SK-N-SH treated with all-trans-retinoic acid at 6 μM for 48 hours (cell line): Measurements from ENCODE around the gene ERICH4.
A peak's percentile ranks its signal among the peaks of the same experiment; 100 is the strongest.

Experiments used
- ATAC-seq: fragments of 200-7000 bp; cut with Tn5 transposase; 3 replicates; pipeline ENCODE4 v1.9.1; 2020; ENCODE audit warnings: mild to moderate bottlenecking, moderate library complexity
- ARNTL ChIP-seq: fragments of 450-650 bp; formaldehyde crosslinking; IDR thresholded peaks from 2 replicates; pipeline ENCODE4 v1.5.0; 2020; ENCODE audit warnings: low read depth, mild to moderate bottlenecking, moderate library complexity, borderline replicate concordance
- BACH2 ChIP-seq: fragments of 250-450 bp; sonication (Bioruptor Pico); IDR thresholded peaks from 2 replicates; pipeline ENCODE4 v1.9.0; 2021; ENCODE audit warnings: mild to moderate bottlenecking, borderline replicate concordance
- CSDC2 ChIP-seq: fragments of 250-450 bp; sonication (Bioruptor Pico); IDR thresholded peaks from 2 replicates; pipeline ENCODE4 v1.5.0; 2020; ENCODE audit warnings: mild to moderate bottlenecking, moderate library complexity
- CSRNP3 ChIP-seq: fragments of 250-450 bp; sonication (Bioruptor Pico); IDR thresholded peaks from 2 replicates; pipeline ENCODE4 v1.5.1; 2021; ENCODE audit warnings: mild to moderate bottlenecking, moderate library complexity
- ESRRG ChIP-seq: fragments of 250-450 bp; sonication (Bioruptor Pico); IDR thresholded peaks from 2 replicates; pipeline ENCODE4 v1.6.1; 2021; ENCODE audit warnings: mild to moderate bottlenecking
- ISL1 ChIP-seq: fragments of 250-450 bp; sonication (Bioruptor Pico); IDR thresholded peaks from 2 replicates; pipeline ENCODE4 v2.1.2; 2022; ENCODE audit warnings: mild to moderate bottlenecking, moderate library complexity
- OSR1 ChIP-seq: fragments of 250-450 bp; sonication (Bioruptor Pico); IDR thresholded peaks from 2 replicates; pipeline ENCODE4 v1.8.0; 2022; ENCODE audit warnings: moderate library complexity, mild to moderate bottlenecking, inconsistent platforms
- PATZ1 ChIP-seq: fragments of 250-450 bp; sonication (Bioruptor Pico); IDR thresholded peaks from 2 replicates; pipeline ENCODE4 v1.8.0; 2020; ENCODE audit warnings: mild to moderate bottlenecking, moderate library complexity, borderline replicate concordance
- PPARA ChIP-seq: fragments of 250-450 bp; sonication (Bioruptor Pico); IDR thresholded peaks from 2 replicates; pipeline ENCODE4 v1.5.0; 2020; ENCODE audit warnings: mild to moderate bottlenecking, borderline replicate concordance
- RARB ChIP-seq: fragments of 250-450 bp; sonication (Bioruptor Pico); IDR thresholded peaks from 2 replicates; pipeline ENCODE4 v1.8.0; 2021; ENCODE audit warnings: mild to moderate bottlenecking, moderate library complexity
- SNAI2 ChIP-seq: fragments of 250-450 bp; sonication (Bioruptor Pico); IDR thresholded peaks from 2 replicates; pipeline ENCODE4 v1.5.0; 2020; ENCODE audit warnings: mild to moderate bottlenecking, moderate library complexity
- TCF4 ChIP-seq: fragments of 250-450 bp; sonication (Bioruptor Pico); IDR thresholded peaks from 2 replicates; pipeline ENCODE4 v1.8.0; 2021; ENCODE audit warnings: mild to moderate bottlenecking, moderate library complexity, borderline replicate concordance
- TOX ChIP-seq: fragments of 250-450 bp; sonication (Bioruptor Pico); IDR thresholded peaks from 2 replicates; pipeline ENCODE4 v1.8.0; 2021; ENCODE audit warnings: mild to moderate bottlenecking, moderate library complexity, borderline replicate concordance
- ZC3H10 ChIP-seq: fragments of 250-450 bp; sonication (Bioruptor Pico); IDR thresholded peaks from 2 replicates; pipeline ENCODE4 v1.5.1; 2021; ENCODE audit warnings: mild to moderate bottlenecking, moderate library complexity
- ZFP3 ChIP-seq: fragments of 250-450 bp; sonication (Bioruptor Pico); IDR thresholded peaks from 2 replicates; pipeline ENCODE4 v1.5.0; 2020; ENCODE audit warnings: mild to moderate bottlenecking, moderate library complexity
- ZFP30 ChIP-seq: fragments of 450-650 bp; formaldehyde crosslinking; IDR thresholded peaks from 2 replicates; pipeline ENCODE4 v1.5.0; 2022; ENCODE audit warnings: mild to moderate bottlenecking, moderate library complexity
- ZNF565 ChIP-seq: fragments of 450-650 bp; formaldehyde crosslinking; conservative IDR thresholded peaks from 2 replicates; pipeline ENCODE4 v1.5.0; 2020; ENCODE audit warnings: low read depth, mild to moderate bottlenecking, moderate library complexity
- ZNF70 ChIP-seq: fragments of 450-650 bp; formaldehyde crosslinking; IDR thresholded peaks from 2 replicates; pipeline ENCODE4 v1.5.0; 2020; ENCODE audit warnings: mild to moderate bottlenecking, moderate library complexity
- ZNF8 ChIP-seq: fragments of 450-650 bp; formaldehyde crosslinking; IDR thresholded peaks from 2 replicates; pipeline ENCODE4 v1.5.0; 2020; ENCODE audit warnings: mild to moderate bottlenecking, moderate library complexity
- TF ChIP-seq, protein P1 (sequence below): fragments of 250-450 bp; sonication (Bioruptor Pico); IDR thresholded peaks from 2 replicates; pipeline ENCODE4 v1.5.0; 2020; ENCODE audit warnings: mild to moderate bottlenecking, moderate library complexity

ERICH4 gene, protein sequence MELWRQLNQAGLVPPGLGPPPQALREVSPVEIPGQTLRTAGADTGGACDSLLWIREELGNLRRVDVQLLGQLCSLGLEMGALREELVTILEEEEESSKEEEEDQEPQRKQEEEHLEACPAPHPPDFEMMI

DNA sequence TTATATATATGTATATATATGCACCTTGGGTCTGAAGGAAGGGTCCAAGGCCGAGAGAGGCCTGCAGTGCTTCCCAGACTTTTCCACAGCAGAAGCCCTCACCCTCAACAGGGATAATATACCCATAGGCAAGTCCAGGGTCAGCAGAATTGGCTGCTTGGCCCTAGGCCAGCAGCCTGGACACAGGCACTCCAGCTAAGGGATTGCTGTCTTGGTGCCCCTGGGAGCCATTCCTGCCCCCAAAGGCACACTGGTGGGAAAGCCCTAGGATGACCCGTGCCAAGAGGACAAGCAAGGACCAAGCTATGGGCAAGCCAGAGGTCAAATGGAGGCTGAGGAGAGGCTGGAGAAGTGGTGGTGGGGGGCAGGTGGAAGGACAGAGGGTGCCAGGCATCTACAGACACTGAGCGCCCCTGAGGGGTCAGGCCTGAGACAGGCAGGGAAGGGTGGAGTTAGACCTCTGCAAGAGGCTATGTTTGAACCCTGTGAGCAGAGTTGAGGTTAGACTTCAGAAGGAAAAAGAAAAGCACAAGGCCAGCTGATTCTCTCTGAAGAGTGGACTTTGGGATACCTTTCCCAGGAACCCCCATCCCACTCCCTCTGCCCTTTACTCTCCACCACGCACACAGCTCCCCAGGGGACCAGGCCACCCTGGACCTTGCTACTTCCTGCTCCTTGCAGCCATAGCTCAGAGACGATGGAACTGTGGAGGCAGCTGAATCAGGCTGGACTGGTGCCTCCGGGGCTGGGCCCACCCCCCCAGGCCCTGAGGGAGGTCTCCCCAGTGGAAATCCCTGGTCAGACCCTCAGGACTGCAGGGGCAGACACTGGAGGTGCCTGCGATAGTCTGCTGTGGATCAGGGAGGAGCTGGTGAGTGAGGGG, at the start of gene ERICH4:
Gene ERICH4 (plus strand): TSS at position 684 of the 883 bp plus-strand sequence. CDS start 14 bp downstream, at position 698.
- ATAC-seq = no peak
- TF ChIP-seq ZC3H10 (no peak), ISL1 (CRISPR knock-in tag) (no peak), CSRNP3 (no peak), ZNF70 (CRISPR knock-in tag) (no peak), CSDC2 (CRISPR knock-in tag) (no peak), TOX (CRISPR knock-in tag) (no peak), ZNF565 (CRISPR knock-in tag) (no peak), ZNF8 (CRISPR knock-in tag) (no peak), BACH2 (CRISPR knock-in tag) (no peak), OSR1 (CRISPR knock-in tag) (no peak), PPARA (CRISPR knock-in tag) (no peak), SNAI2 (CRISPR knock-in tag) (no peak), ESRRG (CRISPR knock-in tag) (no peak), ZFP3 (no peak), RARB (CRISPR knock-in tag) (no peak), ZFP30 (CRISPR knock-in tag) (no peak)
- TF ChIP-seq, protein P1, sequence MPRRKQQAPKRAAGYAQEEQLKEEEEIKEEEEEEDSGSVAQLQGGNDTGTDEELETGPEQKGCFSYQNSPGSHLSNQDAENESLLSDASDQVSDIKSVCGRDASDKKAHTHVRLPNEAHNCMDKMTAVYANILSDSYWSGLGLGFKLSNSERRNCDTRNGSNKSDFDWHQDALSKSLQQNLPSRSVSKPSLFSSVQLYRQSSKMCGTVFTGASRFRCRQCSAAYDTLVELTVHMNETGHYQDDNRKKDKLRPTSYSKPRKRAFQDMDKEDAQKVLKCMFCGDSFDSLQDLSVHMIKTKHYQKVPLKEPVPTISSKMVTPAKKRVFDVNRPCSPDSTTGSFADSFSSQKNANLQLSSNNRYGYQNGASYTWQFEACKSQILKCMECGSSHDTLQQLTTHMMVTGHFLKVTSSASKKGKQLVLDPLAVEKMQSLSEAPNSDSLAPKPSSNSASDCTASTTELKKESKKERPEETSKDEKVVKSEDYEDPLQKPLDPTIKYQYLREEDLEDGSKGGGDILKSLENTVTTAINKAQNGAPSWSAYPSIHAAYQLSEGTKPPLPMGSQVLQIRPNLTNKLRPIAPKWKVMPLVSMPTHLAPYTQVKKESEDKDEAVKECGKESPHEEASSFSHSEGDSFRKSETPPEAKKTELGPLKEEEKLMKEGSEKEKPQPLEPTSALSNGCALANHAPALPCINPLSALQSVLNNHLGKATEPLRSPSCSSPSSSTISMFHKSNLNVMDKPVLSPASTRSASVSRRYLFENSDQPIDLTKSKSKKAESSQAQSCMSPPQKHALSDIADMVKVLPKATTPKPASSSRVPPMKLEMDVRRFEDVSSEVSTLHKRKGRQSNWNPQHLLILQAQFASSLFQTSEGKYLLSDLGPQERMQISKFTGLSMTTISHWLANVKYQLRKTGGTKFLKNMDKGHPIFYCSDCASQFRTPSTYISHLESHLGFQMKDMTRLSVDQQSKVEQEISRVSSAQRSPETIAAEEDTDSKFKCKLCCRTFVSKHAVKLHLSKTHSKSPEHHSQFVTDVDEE = no peak

- ATAC-seq = no peak
- TF ChIP-seq OSR1 (CRISPR knock-in tag) = no peak
- TF ChIP-seq ARNTL (CRISPR knock-in tag) = no peak
- no peak for TF ChIP-seq ZNF8 (CRISPR knock-in tag)
- TF ChIP-seq ZNF565 (CRISPR knock-in tag) = no peak
- no peak for TF ChIP-seq PATZ1 (CRISPR knock-in tag)
- no peak for TF ChIP-seq ZFP30 (CRISPR knock-in tag)
- no peak for TF ChIP-seq TCF4
These were observed 47.6 kb upstream of the ERICH4 start for GRCh38 chr19:41395355-41395754.

- peak; percentile 94 for ATAC-seq
- no peak for TF ChIP-seq PATZ1 (CRISPR knock-in tag)
- no peak for TF ChIP-seq ZFP30 (CRISPR knock-in tag)
These were observed 45.6 kb upstream of the ERICH4 start, which contains the start of the genes BCKDHA and EXOSC5 for GRCh38 chr19:41397086-41398049. BCKDHA (plus strand) TSS chr19:41397818; CDS start chr19:41397828, 10 bp downstream. EXOSC5 (minus strand) TSS chr19:41397359; CDS start chr19:41397328, 31 bp downstream.
